H9 (cell line): ENCODE data around the gene PLXNA2. TPM values are rescaled to one million over a fixed set of nuclear protein-coding genes. Genes with fewer than 3 reads are reported as not detected.

Experiments used
- DNase-seq: peaks from one replicate; pipeline ENCODE4 v3.0.0-alpha.2; 2017
- H2AFZ ChIP-seq: one replicate; pipeline ENCODE4 v1.6.1; 2013; ENCODE audit warnings: mild to moderate bottlenecking, low read length, control low read depth, moderate library complexity
- H2AK5ac ChIP-seq: 2 replicates; pipeline ENCODE4 v1.6.1; 2013; ENCODE audit warnings: low read length, control low read depth, mixed read lengths; ENCODE audit not compliant: insufficient read length
- H2BK120ac ChIP-seq: one replicate; pipeline ENCODE4 v1.6.1; 2013; ENCODE audit warnings: low read depth, mild to moderate bottlenecking, low read length, control low read depth, inconsistent platforms; ENCODE audit not compliant: poor library complexity, severe bottlenecking
- H2BK12ac ChIP-seq: 2 replicates; pipeline ENCODE4 v1.6.1; 2013; ENCODE audit warnings: low read length, control low read depth, mixed read lengths, low read depth; ENCODE audit not compliant: insufficient read length
- H2BK15ac ChIP-seq: 2 replicates; pipeline ENCODE4 v1.6.1; 2013; ENCODE audit warnings: low read depth, low read length, control low read depth
- H2BK20ac ChIP-seq: one replicate; pipeline ENCODE4 v1.6.1; 2013; ENCODE audit warnings: low read depth, mild to moderate bottlenecking, low read length, control low read depth, inconsistent platforms; ENCODE audit not compliant: poor library complexity, severe bottlenecking
- H2BK5ac ChIP-seq: 2 replicates; pipeline ENCODE4 v1.6.1; 2013; ENCODE audit warnings: low read length, control low read depth, mixed read lengths; ENCODE audit not compliant: insufficient read length
- H3K14ac ChIP-seq: 2 replicates; pipeline ENCODE4 v1.6.1; 2013; ENCODE audit warnings: low read length, control low read depth; ENCODE audit not compliant: insufficient read depth
- H3K18ac ChIP-seq: 2 replicates; pipeline ENCODE4 v1.6.1; 2013; ENCODE audit warnings: low read depth, mild to moderate bottlenecking, mixed read lengths, low read length, control low read depth; ENCODE audit not compliant: insufficient read length
- H3K23ac ChIP-seq: 2 replicates; pipeline ENCODE4 v1.6.1; 2013; ENCODE audit warnings: low read length, control low read depth, mixed read lengths, low read depth; ENCODE audit not compliant: insufficient read length
- H3K23me2 ChIP-seq: 2 replicates; pipeline ENCODE4 v1.6.1; 2013; ENCODE audit warnings: low read depth, mild to moderate bottlenecking, mixed read lengths, low read length, control low read depth; ENCODE audit not compliant: insufficient read length, poor library complexity, severe bottlenecking
- H3K27ac ChIP-seq: 2 replicates; pipeline ENCODE4 v1.5.1; 2013; ENCODE audit warnings: low read length, control low read depth, mixed read lengths, low read depth; ENCODE audit not compliant: insufficient read length
- H3K27me3 ChIP-seq: 2 replicates; pipeline ENCODE4 v1.6.1; 2013; ENCODE audit warnings: low read length, control low read depth, inconsistent platforms; ENCODE audit not compliant: insufficient read depth
- H3K4ac ChIP-seq: 2 replicates; pipeline ENCODE4 v1.6.1; 2013; ENCODE audit warnings: low read depth, mild to moderate bottlenecking, control low read depth, inconsistent platforms, low read length, moderate library complexity
- H3K4me1 ChIP-seq: 2 replicates; pipeline ENCODE4 v1.6.1; 2013; ENCODE audit warnings: low read length, control low read depth, inconsistent platforms; ENCODE audit not compliant: insufficient read depth
- H3K4me2 ChIP-seq: 2 replicates; pipeline ENCODE4 v1.6.1; 2013; ENCODE audit warnings: low read length, control low read depth, mixed read lengths; ENCODE audit not compliant: insufficient read length, insufficient read depth
- H3K56ac ChIP-seq: 2 replicates; pipeline ENCODE4 v1.6.1; 2013; ENCODE audit warnings: low read depth, mild to moderate bottlenecking, mixed read lengths, low read length, control low read depth; ENCODE audit not compliant: insufficient read length
- H3K79me1 ChIP-seq: 2 replicates; pipeline ENCODE4 v1.6.1; 2013; ENCODE audit warnings: low read depth, mild to moderate bottlenecking, moderate library complexity, low read length, control low read depth, inconsistent platforms; ENCODE audit not compliant: insufficient read depth, poor library complexity, severe bottlenecking
- H3K79me2 ChIP-seq: 2 replicates; pipeline ENCODE4 v1.6.1; 2013; ENCODE audit warnings: low read length, control low read depth, inconsistent platforms; ENCODE audit not compliant: insufficient read depth
- H3K9ac ChIP-seq: 2 replicates; pipeline ENCODE4 v1.6.1; 2013; ENCODE audit warnings: low read length, control low read depth, mixed read lengths; ENCODE audit not compliant: insufficient read length; ENCODE audit errors: extremely low read depth
- H3K9me3 ChIP-seq: one replicate; pipeline ENCODE4 v1.6.1; 2013; ENCODE audit warnings: low read depth, low read length, inconsistent platforms; ENCODE audit not compliant: control insufficient read depth
- H3T11ph ChIP-seq: one replicate; pipeline ENCODE4 v1.6.1; 2013; ENCODE audit warnings: mild to moderate bottlenecking, low read length, control low read depth, inconsistent platforms
- H4K20me1 ChIP-seq: one replicate; pipeline ENCODE4 v1.6.1; 2013; ENCODE audit not compliant: control insufficient read depth, insufficient read length, insufficient read depth
- H4K5ac ChIP-seq: 2 replicates; pipeline ENCODE4 v1.6.1; 2013; ENCODE audit warnings: low read depth, mild to moderate bottlenecking, mixed read lengths, low read length, control low read depth; ENCODE audit not compliant: insufficient read length
- H4K8ac ChIP-seq: replicated peaks from 2 replicates; pipeline ENCODE4 v1.6.1; 2013; ENCODE audit warnings: low read length, control low read depth, mixed read lengths, low read depth; ENCODE audit not compliant: insufficient read length
- H4K91ac ChIP-seq: 2 replicates; pipeline ENCODE4 v1.6.1; 2013; ENCODE audit warnings: low read depth, mild to moderate bottlenecking, moderate library complexity, mixed read lengths, low read length, control low read depth; ENCODE audit not compliant: insufficient read length
- H3K27ac Mint-ChIP-seq, 3 experiments: 2 replicates in 2 of 3; 3 replicates in 1 of 3; pipeline ENCODE4 v1.8.0; 2020 to 2021; ENCODE audit warnings: mixed read lengths in 3 of 3, mild to moderate bottlenecking in 1 of 3, moderate library complexity in 1 of 3
- H3K27me3 Mint-ChIP-seq: 2 replicates; pipeline ENCODE4 v1.8.0; 2021; ENCODE audit warnings: low read depth, mild to moderate bottlenecking, moderate library complexity, mixed read lengths
- H3K36me3 Mint-ChIP-seq, 3 experiments: 2 replicates in 2 of 3; 3 replicates in 1 of 3; pipeline ENCODE4 v1.8.0; 2020 to 2021; ENCODE audit warnings: low read depth in 3 of 3, mixed read lengths in 3 of 3; ENCODE audit not compliant: insufficient read depth in 1 of 3
- H3K4me1 Mint-ChIP-seq, 2 experiments: 2 replicates each; pipeline ENCODE4 v1.8.0; 2020; ENCODE audit warnings: mixed read lengths in 2 of 2
- H3K4me3 Mint-ChIP-seq, 2 experiments: 2 replicates in 1 of 2; 3 replicates in 1 of 2; pipeline ENCODE4 v1.8.0; 2020 to 2021; ENCODE audit warnings: mild to moderate bottlenecking in 2 of 2, mixed read lengths in 2 of 2, moderate library complexity in 1 of 2
- H3K9me3 Mint-ChIP-seq, 2 experiments: 2 replicates in 1 of 2; 3 replicates in 1 of 2; pipeline ENCODE4 v1.8.0; 2020; ENCODE audit warnings: mild to moderate bottlenecking in 2 of 2, mixed read lengths in 2 of 2, moderate library complexity in 1 of 2
- WGBS: extraction: QIAGEN DNeasy Blood & Tissue Kit; methylation state at CpG from one replicate; pipeline ENCODE4 v1.1.7; 2013; ENCODE audit warnings: missing lambda C conversion rate, low lambda C conversion rate, mixed read lengths; ENCODE audit not compliant: insufficient read length; ENCODE audit errors: extremely low coverage; 5-methylcytosine and 5-hydroxymethylcytosine counted together
- total RNA-seq: library from RNA; stranded (reverse); gene quantifications from 2 replicates; pipeline ENCODE4 v1.2.1, GENCODE V29; 2021
- TF ChIP-seq, protein P1 (sequence below): fragments of 200-600 bp; sonication (generic); conservative IDR thresholded peaks from 3 replicates; pipeline ENCODE4 v1.8.0; 2021; ENCODE audit warnings: antibody characterized with exemption, mild to moderate bottlenecking

The PLXNA2 gene
- total RNA-seq, 1 experiment from 2014 or later, result 0.57 TPM

DNA sequence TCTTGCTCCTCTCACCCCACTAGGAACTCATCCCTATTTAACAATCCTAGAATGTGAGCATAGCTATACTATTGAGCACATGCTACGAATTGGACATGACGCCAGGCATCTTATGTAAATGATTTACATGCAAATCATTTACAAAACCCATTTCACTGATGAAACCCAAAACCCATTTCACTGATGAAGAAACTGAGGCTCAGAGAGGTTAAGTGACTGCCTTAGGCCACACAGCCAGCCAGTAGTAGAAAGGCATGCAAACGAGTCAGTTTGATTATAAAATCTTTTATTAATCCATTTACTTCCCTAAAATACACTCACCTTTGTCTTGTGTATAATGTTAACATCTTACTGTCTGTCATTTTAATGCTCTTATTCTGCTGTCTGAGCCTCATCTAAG, 87.9 kb downstream of the PLXNA2 start:
- Histone ChIP-seq H3K9me3 (no peaks in the 10 kb centered on the region), H2BK20ac (no peak overlapping the region), H3K27me3 (no peaks in the 10 kb centered on the region), H3T11ph (no peak overlapping the region), H3K4me1 (peaks cover 5% of the 10 kb centered on the region), H3K23me2 (no peaks in the 10 kb centered on the region), H3K27ac (no peak overlapping the region), H3K79me2 (no peaks in the 10 kb centered on the region), H3K79me1 (no peaks in the 10 kb centered on the region), H2AK5ac (no peak overlapping the region), H3K23ac (no peak overlapping the region), H3K56ac (no peak overlapping the region), H4K5ac (no peak overlapping the region), H3K14ac (no peak overlapping the region), H2BK5ac (no peak overlapping the region), H3K9ac (no peak overlapping the region), H3K4me2 (no peak overlapping the region), H2AFZ (no peak overlapping the region), H4K20me1 (no peaks in the 10 kb centered on the region), H2BK120ac (no peak overlapping the region), H4K91ac (no peak overlapping the region), H2BK15ac (no peak overlapping the region), H4K8ac (no peak overlapping the region), H2BK12ac (no peak overlapping the region), H3K4ac (no peak overlapping the region), H3K18ac (no peak overlapping the region)
- no peak for DNase-seq
- Mint-ChIP-seq H3K4me1 (peaks cover 48 to 51% of the 10 kb centered on the region in 2 experiments), H3K27ac (no peak overlapping the region), H3K27me3 (peaks cover 17% of the 10 kb centered on the region), H3K36me3 (no peaks in the 10 kb centered on the region), H3K9me3 (no peaks in the 10 kb centered on the region), H3K4me3 (no peak overlapping the region)
- TF ChIP-seq, protein P1, sequence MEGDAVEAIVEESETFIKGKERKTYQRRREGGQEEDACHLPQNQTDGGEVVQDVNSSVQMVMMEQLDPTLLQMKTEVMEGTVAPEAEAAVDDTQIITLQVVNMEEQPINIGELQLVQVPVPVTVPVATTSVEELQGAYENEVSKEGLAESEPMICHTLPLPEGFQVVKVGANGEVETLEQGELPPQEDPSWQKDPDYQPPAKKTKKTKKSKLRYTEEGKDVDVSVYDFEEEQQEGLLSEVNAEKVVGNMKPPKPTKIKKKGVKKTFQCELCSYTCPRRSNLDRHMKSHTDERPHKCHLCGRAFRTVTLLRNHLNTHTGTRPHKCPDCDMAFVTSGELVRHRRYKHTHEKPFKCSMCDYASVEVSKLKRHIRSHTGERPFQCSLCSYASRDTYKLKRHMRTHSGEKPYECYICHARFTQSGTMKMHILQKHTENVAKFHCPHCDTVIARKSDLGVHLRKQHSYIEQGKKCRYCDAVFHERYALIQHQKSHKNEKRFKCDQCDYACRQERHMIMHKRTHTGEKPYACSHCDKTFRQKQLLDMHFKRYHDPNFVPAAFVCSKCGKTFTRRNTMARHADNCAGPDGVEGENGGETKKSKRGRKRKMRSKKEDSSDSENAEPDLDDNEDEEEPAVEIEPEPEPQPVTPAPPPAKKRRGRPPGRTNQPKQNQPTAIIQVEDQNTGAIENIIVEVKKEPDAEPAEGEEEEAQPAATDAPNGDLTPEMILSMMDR, result no peak
- no CpG with 5 or more reads among the region's 3 CpGs for WGBS
